Nephron (organoid): ENCODE data around the gene CCDC51.
"Not testable (repeated sequence)": the region's sequence is repeated elsewhere in the genome, so short reads cannot be mapped to it uniquely, and the experiment has no call there.

ENCODE experiments used
- H3K27ac Mint-ChIP-seq, 3 experiments: 2 replicates each; pipeline ENCODE4 v1.8.0; 2020; ENCODE audit warnings: mixed read lengths in 3 of 3, mild to moderate bottlenecking in 2 of 3, moderate library complexity in 1 of 3
- H3K27me3 Mint-ChIP-seq: 2 replicates; pipeline ENCODE4 v1.8.0; 2021; ENCODE audit warnings: low read depth, mild to moderate bottlenecking, moderate library complexity, mixed read lengths
- H3K36me3 Mint-ChIP-seq: 2 replicates; pipeline ENCODE4 v1.8.0; 2020; ENCODE audit warnings: low read depth, mixed read lengths
- H3K4me1 Mint-ChIP-seq: 2 replicates; pipeline ENCODE4 v1.8.0; 2020; ENCODE audit warnings: mixed read lengths
- H3K4me3 Mint-ChIP-seq, 3 experiments: 2 replicates each; pipeline ENCODE4 v1.8.0; 2020; ENCODE audit warnings: mild to moderate bottlenecking in 3 of 3, mixed read lengths in 3 of 3, moderate library complexity in 2 of 3
- H3K9me3 Mint-ChIP-seq: 2 replicates; pipeline ENCODE4 v1.8.0; 2020; ENCODE audit warnings: mixed read lengths
- TF ChIP-seq, protein P1 (sequence below), 3 experiments: fragments of 200-600 bp; sonication (generic); IDR thresholded peaks; one replicate each; pipeline ENCODE4 v1.5.0; 2021; ENCODE audit warnings: antibody characterized with exemption in 3 of 3; ENCODE audit not compliant: unreplicated experiment in 3 of 3

The CCDC51 gene

DNA sequence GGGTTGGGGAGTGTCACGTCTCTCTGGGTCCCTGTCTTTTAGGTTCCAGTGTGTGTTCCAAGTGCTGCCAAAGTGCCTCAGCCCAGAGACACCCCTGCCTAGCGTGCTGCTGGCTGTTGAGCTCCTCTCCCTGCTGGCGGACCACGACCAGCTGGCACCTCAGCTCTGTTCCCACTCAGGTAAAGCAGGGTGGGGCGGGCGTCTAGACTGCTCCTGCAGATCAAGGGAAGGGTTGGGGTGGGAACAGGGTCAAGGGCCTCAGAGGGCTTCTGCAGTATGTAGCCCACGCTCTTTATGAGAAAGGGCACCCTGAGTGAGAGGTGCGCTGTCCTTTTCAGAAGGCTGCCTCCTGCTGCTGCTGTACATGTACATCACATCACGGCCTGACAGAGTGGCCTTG is 23.8 kb upstream of the CCDC51 start:
- Mint-ChIP-seq H3K27ac (no peak overlapping the region), H3K36me3 (peaks cover 15% of the 10 kb centered on the region)

DNA sequence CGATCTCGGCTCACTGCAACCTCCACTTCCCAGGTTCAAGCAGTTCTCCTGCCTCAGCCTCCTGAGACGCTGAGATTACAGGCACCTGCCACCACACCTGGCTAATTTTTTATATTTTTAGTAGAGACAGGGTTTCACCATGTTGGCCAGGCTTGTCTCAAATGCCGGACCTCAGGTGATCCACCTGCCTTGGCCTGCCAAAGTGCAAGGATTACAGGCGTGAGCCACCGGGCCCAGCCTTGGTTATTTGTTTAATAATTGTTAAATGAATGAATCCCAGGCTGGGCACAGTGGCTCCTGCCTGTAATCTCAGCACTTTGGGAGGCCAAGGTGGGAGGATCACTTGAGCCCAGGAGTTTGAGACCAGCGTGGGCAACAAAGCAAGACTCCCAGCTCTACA is 21.8 kb upstream of the CCDC51 start:
- not testable (repeated sequence) for H3K9me3 Mint-ChIP-seq, H3K27ac Mint-ChIP-seq, H3K4me1 Mint-ChIP-seq, H3K27me3 Mint-ChIP-seq, H3K4me3 Mint-ChIP-seq
- H3K36me3 Mint-ChIP-seq: peaks cover 18% of the 10 kb centered on the region

More for the DNA sequence above, 23.8 kb upstream of the CCDC51 start:
- H3K27me3 Mint-ChIP-seq: no peaks in the 10 kb centered on the region
- H3K9me3 Mint-ChIP-seq: no peaks in the 10 kb centered on the region
- peaks cover 12% of the 10 kb centered on the region for H3K4me1 Mint-ChIP-seq
- TF ChIP-seq, protein P1, sequence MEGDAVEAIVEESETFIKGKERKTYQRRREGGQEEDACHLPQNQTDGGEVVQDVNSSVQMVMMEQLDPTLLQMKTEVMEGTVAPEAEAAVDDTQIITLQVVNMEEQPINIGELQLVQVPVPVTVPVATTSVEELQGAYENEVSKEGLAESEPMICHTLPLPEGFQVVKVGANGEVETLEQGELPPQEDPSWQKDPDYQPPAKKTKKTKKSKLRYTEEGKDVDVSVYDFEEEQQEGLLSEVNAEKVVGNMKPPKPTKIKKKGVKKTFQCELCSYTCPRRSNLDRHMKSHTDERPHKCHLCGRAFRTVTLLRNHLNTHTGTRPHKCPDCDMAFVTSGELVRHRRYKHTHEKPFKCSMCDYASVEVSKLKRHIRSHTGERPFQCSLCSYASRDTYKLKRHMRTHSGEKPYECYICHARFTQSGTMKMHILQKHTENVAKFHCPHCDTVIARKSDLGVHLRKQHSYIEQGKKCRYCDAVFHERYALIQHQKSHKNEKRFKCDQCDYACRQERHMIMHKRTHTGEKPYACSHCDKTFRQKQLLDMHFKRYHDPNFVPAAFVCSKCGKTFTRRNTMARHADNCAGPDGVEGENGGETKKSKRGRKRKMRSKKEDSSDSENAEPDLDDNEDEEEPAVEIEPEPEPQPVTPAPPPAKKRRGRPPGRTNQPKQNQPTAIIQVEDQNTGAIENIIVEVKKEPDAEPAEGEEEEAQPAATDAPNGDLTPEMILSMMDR (IDR thresholded peaks at IDR 0.05; ENCODE audit: unreplicated experiment in 3 of 3): no peak
- no peak overlapping the region for H3K4me3 Mint-ChIP-seq

DNA sequence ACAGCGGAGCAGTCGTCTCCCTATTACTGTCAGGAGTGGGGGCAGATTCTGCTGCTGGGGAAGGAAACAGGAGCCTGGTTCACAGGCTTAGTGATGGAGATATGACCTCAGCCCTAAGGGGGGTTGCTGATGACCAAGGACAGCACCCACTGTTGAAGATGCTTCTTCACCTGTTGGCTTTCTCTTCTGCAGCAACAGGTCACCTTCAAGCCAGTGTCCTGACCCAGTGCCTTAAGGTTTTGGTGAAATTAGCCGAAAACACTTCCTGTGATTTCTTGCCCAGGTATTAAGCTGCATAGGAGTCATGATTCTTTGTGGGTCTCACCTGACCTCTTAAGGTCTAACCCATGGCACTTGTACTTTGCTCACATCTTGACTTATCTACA is 20.6 kb upstream of the CCDC51 start:
- Mint-ChIP-seq H3K27ac (no peak overlapping the region), H3K36me3 (peaks cover 18% of the 10 kb centered on the region), H3K4me3 (no peak overlapping the region), H3K4me1 (peaks cover 2% of the 10 kb centered on the region), H3K27me3 (no peaks in the 10 kb centered on the region), H3K9me3 (no peaks in the 10 kb centered on the region)
- TF ChIP-seq, protein P1 (IDR thresholded peaks at IDR 0.05; ENCODE audit: unreplicated experiment in 3 of 3): no peak

DNA sequence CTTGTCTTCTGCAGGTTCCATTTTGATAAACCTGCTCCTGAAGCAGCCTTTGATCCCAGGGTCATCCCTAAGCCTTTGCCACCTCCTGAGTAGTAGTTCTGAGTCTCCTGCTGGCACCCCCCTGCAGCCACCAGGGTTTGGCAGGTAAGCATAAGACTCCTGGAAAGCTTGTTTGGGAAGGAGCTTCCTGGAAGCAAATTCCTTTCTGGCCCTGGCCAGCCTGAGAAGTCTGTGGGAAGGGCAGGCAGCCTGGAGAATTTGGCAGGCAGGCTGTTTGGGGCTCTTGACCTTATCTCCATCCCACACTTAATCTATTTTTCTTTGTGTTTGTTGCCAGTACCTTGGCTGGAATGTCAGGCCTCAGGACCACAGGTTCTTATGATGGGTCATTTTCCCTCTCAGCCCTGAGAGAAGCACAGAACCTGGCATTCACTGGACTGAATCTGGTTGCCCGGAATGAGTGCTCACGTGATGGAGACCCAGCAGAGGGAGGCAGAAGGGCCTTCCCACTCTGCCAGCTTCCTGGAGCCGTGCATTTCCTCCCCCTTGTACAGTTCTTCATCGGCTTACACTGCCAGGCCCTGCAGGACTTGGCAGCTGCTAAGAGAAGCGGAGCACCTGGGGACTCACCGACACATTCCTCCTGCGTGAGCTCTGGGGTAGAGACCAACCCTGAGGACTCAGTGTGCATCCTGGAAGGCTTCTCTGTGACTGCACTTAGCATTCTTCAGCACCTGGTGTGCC is 20.0 kb upstream of the CCDC51 start:
- no peaks in the 10 kb centered on the region for H3K27me3 Mint-ChIP-seq
- no peaks in the 10 kb centered on the region for H3K4me1 Mint-ChIP-seq
- H3K9me3 Mint-ChIP-seq: no peaks in the 10 kb centered on the region
- peaks cover 21% of the 10 kb centered on the region for H3K36me3 Mint-ChIP-seq
- H3K4me3 Mint-ChIP-seq: no peak overlapping the region
- TF ChIP-seq, protein P1 (IDR thresholded peaks at IDR 0.05; ENCODE audit: unreplicated experiment in 3 of 3): no peak
- no peak overlapping the region for H3K27ac Mint-ChIP-seq

DNA sequence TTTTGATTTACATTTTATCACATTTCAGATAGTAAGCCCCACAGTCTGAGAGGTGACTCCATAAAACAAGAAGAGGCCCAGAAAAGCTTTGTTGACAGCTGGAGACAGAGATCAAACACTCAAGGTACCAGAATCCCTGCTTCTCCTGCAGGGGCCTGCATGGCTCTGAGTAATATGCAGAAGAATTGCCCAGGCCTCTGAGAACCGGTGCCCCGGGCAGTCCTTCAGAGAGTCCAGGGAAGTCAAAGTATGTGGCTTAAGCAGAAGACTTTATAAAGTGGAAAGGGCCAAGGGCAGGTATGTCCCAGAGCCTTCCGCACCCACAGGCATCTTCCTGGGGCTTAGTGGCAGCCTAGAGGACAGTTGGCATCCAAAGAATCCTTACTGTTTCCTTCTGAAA is 19.4 kb upstream of the CCDC51 start:
- no peaks in the 10 kb centered on the region for H3K4me1 Mint-ChIP-seq
- H3K36me3 Mint-ChIP-seq: peaks cover 26% of the 10 kb centered on the region
- H3K4me3 Mint-ChIP-seq: no peak overlapping the region
- TF ChIP-seq, protein P1 (IDR thresholded peaks at IDR 0.05; ENCODE audit: unreplicated experiment in 3 of 3): no peak
- H3K27me3 Mint-ChIP-seq: no peaks in the 10 kb centered on the region
- no peaks in the 10 kb centered on the region for H3K9me3 Mint-ChIP-seq
- no peak overlapping the region for H3K27ac Mint-ChIP-seq

DNA sequence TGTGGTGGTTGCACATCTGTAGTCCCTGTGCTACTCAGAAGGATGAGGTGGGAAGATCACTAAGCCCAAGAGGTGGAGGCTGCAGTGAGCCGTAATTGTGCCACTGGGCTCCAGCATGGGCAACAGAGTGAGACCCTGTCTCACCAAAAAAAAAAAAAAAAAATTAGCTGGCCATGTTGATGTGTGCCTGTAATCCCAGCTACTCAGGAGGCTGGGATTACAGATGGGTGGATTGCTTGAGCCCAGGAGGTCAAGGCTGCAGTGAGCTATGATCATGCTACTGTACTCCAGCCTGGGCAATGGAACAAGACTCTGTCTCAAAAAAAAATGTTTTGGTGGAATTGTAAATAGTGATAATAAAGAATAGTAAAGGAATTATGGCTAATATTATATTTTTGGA is 16.5 kb upstream of the CCDC51 start:
- H3K27me3 Mint-ChIP-seq: no peaks in the 10 kb centered on the region
- H3K36me3 Mint-ChIP-seq: peaks cover 42% of the 10 kb centered on the region
- no peaks in the 10 kb centered on the region for H3K9me3 Mint-ChIP-seq
- TF ChIP-seq, protein P1 (IDR thresholded peaks at IDR 0.05; ENCODE audit: unreplicated experiment in 3 of 3): no peak
- no peak overlapping the region for H3K27ac Mint-ChIP-seq
- peaks cover 5% of the 10 kb centered on the region for H3K4me1 Mint-ChIP-seq
- no peak overlapping the region for H3K4me3 Mint-ChIP-seq
